ENCODE data around the gene LDLRAD2. TPM values are rescaled to one million over a fixed set of nuclear protein-coding genes. Genes with fewer than 3 reads are reported as not detected.

The LDLRAD2 gene
- total RNA-seq, 1 donor from 2014 or later, result 0.14 TPM

DNA sequence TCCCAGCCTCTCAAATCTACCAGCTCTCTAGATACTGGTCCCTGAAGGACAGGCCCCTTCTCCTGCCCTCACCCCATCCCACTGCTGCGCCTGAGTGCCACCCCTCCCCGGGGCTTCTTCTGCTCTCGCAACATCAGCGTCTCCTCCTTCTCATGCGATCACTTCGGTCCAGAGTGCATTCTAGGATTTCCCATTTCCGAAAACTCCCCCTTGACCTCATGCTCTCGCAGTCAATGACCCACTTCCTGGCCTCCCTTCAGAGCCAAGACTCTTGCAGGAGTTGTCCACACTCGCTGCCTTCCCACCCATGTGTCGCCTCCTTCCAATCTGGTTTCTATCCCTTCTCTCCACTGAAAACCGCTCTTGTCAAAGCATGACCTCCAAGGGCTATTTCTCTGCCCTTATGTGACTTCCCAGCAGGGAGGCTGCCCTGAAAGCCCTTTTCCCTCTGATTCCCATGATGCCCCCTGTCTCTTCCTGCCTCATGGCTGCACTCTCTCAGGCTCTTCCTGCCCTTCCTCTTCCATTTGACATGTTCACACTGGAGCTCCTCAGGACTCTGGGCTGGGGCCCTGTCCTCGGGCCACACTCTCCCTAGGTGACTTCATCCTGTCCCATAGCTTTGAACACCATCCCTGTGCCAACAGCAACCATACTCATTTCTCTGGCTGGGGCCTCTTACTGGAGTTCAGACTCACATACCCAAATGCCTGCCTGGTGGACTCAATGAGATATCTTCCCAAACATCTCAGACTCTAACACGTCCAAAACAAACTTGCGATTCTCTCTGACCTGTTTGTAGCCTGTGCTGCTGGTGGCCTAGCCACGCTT, 46.0 kb downstream of the LDLRAD2 start:
- Mint-ChIP-seq H3K27ac (ENCODE audit: unreplicated experiment) (no peak overlapping the region), H3K36me3 (ENCODE audit: low read depth, unreplicated experiment) (peaks cover 27% of the 10 kb centered on the region), H3K9me3 (ENCODE audit: unreplicated experiment) (no peaks in the 10 kb centered on the region), H3K4me1 (ENCODE audit: low read depth, unreplicated experiment) (peaks cover 4% of the 10 kb centered on the region), H3K4me3 (ENCODE audit: unreplicated experiment) (no peak overlapping the region), H3K27me3 (ENCODE audit: low read depth, unreplicated experiment) (no peaks in the 10 kb centered on the region)
- H3K27ac ChIP-seq (ENCODE audit: low read depth, low read length), result no peak overlapping the region
- peaks cover 17% of the 10 kb centered on the region for H3K4me1 ChIP-seq (ENCODE audit: insufficient read depth, low read length)
- no peaks in the 10 kb centered on the region for H3K27me3 ChIP-seq (ENCODE audit: insufficient read depth, low read length)
- H2AFZ ChIP-seq (ENCODE audit: low read depth, low read length), result no peak overlapping the region
- no peak overlapping the region for H3K4me3 ChIP-seq (ENCODE audit: insufficient read depth, low read depth, low read length)
- no peaks in the 10 kb centered on the region for H3K79me2 ChIP-seq (ENCODE audit: insufficient read depth, low read length)
- H3K9me3 ChIP-seq (ENCODE audit: insufficient read depth, low read depth, low read length), result no peaks in the 10 kb centered on the region
- DNase-seq (ENCODE audit: low read depth) (no peak), FAIRE-seq (no peak)
- H3K4me2 ChIP-seq (ENCODE audit: low read length), result peak overlapping the region; percentile 44
- peaks cover 38% of the 10 kb centered on the region for H4K20me1 ChIP-seq (ENCODE audit: insufficient read depth, low read length)
- peaks cover 14% of the 10 kb centered on the region for H3K36me3 ChIP-seq (ENCODE audit: insufficient read depth, low read length)
- H3K9ac ChIP-seq (ENCODE audit: low read length), result peak overlapping the region; percentile 20
- TF ChIP-seq, protein P1, sequence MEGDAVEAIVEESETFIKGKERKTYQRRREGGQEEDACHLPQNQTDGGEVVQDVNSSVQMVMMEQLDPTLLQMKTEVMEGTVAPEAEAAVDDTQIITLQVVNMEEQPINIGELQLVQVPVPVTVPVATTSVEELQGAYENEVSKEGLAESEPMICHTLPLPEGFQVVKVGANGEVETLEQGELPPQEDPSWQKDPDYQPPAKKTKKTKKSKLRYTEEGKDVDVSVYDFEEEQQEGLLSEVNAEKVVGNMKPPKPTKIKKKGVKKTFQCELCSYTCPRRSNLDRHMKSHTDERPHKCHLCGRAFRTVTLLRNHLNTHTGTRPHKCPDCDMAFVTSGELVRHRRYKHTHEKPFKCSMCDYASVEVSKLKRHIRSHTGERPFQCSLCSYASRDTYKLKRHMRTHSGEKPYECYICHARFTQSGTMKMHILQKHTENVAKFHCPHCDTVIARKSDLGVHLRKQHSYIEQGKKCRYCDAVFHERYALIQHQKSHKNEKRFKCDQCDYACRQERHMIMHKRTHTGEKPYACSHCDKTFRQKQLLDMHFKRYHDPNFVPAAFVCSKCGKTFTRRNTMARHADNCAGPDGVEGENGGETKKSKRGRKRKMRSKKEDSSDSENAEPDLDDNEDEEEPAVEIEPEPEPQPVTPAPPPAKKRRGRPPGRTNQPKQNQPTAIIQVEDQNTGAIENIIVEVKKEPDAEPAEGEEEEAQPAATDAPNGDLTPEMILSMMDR (IDR thresholded peaks at IDR 0.05; ENCODE audit: insufficient read depth, low read depth, low read length), result no peak
- no peak for TF ChIP-seq EZH2 (IDR thresholded peaks at IDR 0.05; ENCODE audit: insufficient read depth, low read length)

DNA sequence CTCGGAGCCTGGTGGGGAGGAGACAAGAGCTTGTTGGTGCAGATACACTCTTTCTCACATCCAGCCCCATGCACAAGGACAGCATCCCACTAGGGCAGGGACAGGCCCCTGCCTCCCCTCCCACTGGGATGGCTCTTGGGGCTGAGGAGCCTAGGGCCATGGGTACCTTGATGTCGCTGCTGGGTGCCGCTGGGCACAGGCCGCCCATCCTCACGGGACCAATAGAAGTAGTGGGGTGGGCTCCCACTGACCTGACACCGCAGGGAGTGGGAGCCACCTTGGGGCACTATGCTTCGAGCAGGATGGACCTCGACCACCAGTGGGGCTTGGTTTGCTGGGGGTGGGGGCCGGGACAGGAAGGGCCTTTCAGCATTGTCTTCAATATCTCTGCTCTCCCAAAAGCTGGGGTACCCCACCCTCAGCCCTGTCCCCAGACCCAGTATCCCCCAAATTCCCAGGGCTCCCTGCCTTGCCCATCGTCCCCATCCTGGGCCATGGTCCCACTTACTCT, 47.7 kb downstream of the LDLRAD2 start:
- Mint-ChIP-seq H3K36me3 (ENCODE audit: low read depth, unreplicated experiment) (peaks cover 29% of the 10 kb centered on the region), H3K4me3 (ENCODE audit: unreplicated experiment) (no peak overlapping the region), H3K4me1 (ENCODE audit: low read depth, unreplicated experiment) (peaks cover 4% of the 10 kb centered on the region), H3K27me3 (ENCODE audit: low read depth, unreplicated experiment) (no peaks in the 10 kb centered on the region), H3K9me3 (ENCODE audit: unreplicated experiment) (no peaks in the 10 kb centered on the region), H3K27ac (ENCODE audit: unreplicated experiment) (no peak overlapping the region)
- Histone ChIP-seq H3K9ac (ENCODE audit: low read length) (no peak overlapping the region), H3K4me1 (ENCODE audit: insufficient read depth, low read length) (peaks cover 17% of the 10 kb centered on the region), H3K27me3 (ENCODE audit: insufficient read depth, low read length) (no peaks in the 10 kb centered on the region), H3K4me3 (ENCODE audit: insufficient read depth, low read depth, low read length) (no peak overlapping the region), H3K27ac (ENCODE audit: low read depth, low read length) (no peak overlapping the region), H3K9me3 (ENCODE audit: insufficient read depth, low read depth, low read length) (no peaks in the 10 kb centered on the region), H4K20me1 (ENCODE audit: insufficient read depth, low read length) (peaks cover 38% of the 10 kb centered on the region), H3K4me2 (ENCODE audit: low read length) (no peak overlapping the region), H2AFZ (ENCODE audit: low read depth, low read length) (no peak overlapping the region), H3K79me2 (ENCODE audit: insufficient read depth, low read length) (no peaks in the 10 kb centered on the region), H3K36me3 (ENCODE audit: insufficient read depth, low read length) (peaks cover 17% of the 10 kb centered on the region)
- FAIRE-seq (no peak), DNase-seq (ENCODE audit: low read depth) (no peak)
- TF ChIP-seq EZH2 (IDR thresholded peaks at IDR 0.05; ENCODE audit: insufficient read depth, low read length), result no peak
- TF ChIP-seq, protein P1 (IDR thresholded peaks at IDR 0.05; ENCODE audit: insufficient read depth, low read depth, low read length), result no peak

DNA sequence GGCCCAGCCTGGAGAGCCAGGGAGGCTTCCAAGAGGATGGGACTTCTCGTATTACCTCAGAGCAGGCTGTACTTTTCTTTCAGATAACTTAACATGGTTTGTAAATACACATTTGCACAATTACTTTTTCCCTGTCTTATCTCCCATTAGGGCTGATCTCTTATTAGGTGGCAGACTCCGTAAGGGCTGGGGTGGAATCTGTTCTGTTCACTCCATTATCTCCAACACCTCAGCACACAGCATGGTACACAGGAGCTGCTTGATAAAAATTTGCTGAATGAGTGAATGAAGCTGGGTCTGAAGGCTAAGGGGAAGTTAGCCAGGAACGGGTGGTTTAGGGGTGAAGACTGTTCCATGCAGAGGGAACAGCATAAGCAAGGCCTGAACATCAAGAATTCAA, 48.9 kb downstream of the LDLRAD2 start:
- Histone ChIP-seq H3K9ac (ENCODE audit: low read length) (no peak overlapping the region), H3K27ac (ENCODE audit: low read depth, low read length) (no peak overlapping the region), H2AFZ (ENCODE audit: low read depth, low read length) (no peak overlapping the region), H3K4me1 (ENCODE audit: insufficient read depth, low read length) (peaks cover 17% of the 10 kb centered on the region), H3K4me3 (ENCODE audit: insufficient read depth, low read depth, low read length) (no peak overlapping the region), H3K36me3 (ENCODE audit: insufficient read depth, low read length) (peaks cover 17% of the 10 kb centered on the region), H3K4me2 (ENCODE audit: low read length) (no peak overlapping the region), H3K27me3 (ENCODE audit: insufficient read depth, low read length) (no peaks in the 10 kb centered on the region), H4K20me1 (ENCODE audit: insufficient read depth, low read length) (peaks cover 42% of the 10 kb centered on the region), H3K9me3 (ENCODE audit: insufficient read depth, low read depth, low read length) (no peaks in the 10 kb centered on the region), H3K79me2 (ENCODE audit: insufficient read depth, low read length) (no peaks in the 10 kb centered on the region)
- Mint-ChIP-seq H3K9me3 (ENCODE audit: unreplicated experiment) (no peaks in the 10 kb centered on the region), H3K4me1 (ENCODE audit: low read depth, unreplicated experiment) (peaks cover 3% of the 10 kb centered on the region), H3K36me3 (ENCODE audit: low read depth, unreplicated experiment) (peaks cover 26% of the 10 kb centered on the region), H3K27me3 (ENCODE audit: low read depth, unreplicated experiment) (no peaks in the 10 kb centered on the region), H3K27ac (ENCODE audit: unreplicated experiment) (peak overlapping the region; percentile 15), H3K4me3 (ENCODE audit: unreplicated experiment) (no peak overlapping the region)
- no peak for FAIRE-seq
- DNase-seq (ENCODE audit: low read depth), result no peak
- no peak for TF ChIP-seq EZH2 (IDR thresholded peaks at IDR 0.05; ENCODE audit: insufficient read depth, low read length)
- TF ChIP-seq, protein P1 (IDR thresholded peaks at IDR 0.05; ENCODE audit: insufficient read depth, low read depth, low read length), result no peak
